Inferior parietal cortex (tissue), 1 donor: Measurements from ENCODE around the gene NHSL1.
"Not testable (repeated sequence)": the region's sequence is repeated elsewhere in the genome, so short reads cannot be mapped to it uniquely, and the experiment has no call there.

ENCODE experiments used
- DNase-seq: peaks from one replicate; pipeline ENCODE4 v3.0.0-alpha.2; 2016; ENCODE audit errors: extremely low spot score

NHSL1 gene

DNA sequence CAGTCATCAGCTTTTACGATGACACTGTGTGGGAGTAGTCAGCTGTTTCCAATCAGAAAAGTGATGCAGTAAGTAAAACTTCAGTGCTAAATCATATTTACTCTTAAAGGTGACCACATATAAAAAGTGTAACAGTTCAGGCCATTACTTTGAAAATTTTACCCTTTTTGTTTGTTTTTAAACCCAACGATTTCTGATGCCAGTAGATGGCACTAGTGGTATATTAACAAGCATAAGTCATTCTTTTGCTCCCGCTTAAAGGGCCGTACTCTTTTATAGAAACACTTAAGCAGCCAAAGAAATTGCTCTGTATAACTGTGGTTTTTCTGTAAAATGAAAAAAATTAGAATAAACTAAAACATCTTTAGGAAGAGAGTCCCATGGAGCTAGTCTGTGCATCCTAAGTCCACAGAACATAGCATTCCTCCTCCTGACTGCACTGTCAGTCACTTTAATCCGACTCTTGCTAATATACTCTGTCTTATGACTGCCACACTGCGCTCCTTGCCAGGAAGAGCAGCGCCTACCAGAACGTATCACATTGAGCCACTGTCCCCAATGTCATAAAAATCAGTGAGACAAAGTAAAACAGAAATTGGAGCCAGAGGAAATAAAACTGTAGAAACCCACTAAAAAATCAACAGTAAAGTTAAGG lies 70.2 kb downstream of the NHSL1 start:
- peak; percentile 83 for DNase-seq

GRCh38 chr6:138427701-138428100 lies 71.6 kb downstream of the NHSL1 start:
- DNase-seq = peak; percentile 25

GRCh38 chr6:138426500-138427123 lies 72.7 kb downstream of the NHSL1 start:
- no peak for DNase-seq

DNA sequence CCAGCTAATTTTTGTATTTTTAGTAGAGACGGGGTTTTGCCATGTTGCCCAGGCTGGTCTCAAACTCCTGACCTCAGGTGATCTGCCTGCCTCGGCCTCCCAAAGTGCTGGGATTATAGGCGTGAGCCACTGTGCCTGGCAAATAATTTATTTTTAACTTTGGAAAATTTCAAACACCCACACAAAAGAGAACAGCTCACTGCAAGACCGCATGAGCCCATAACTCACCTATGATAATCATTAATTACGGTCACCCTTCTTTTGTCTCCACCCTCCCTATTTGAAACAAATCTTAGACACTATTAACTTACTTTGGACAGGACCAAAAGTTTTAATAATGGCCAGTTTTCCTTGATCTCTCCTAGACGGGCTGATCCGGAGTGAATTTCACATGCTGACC lies 74.0 kb downstream of the NHSL1 start:
- not testable (repeated sequence) for DNase-seq

- DNase-seq = no peak
These were observed 75.0 kb downstream of the NHSL1 start for GRCh38 chr6:138424004-138424904.

- no peak for DNase-seq
These were observed 76.4 kb downstream of the NHSL1 start for GRCh38 chr6:138422861-138423260.

DNA sequence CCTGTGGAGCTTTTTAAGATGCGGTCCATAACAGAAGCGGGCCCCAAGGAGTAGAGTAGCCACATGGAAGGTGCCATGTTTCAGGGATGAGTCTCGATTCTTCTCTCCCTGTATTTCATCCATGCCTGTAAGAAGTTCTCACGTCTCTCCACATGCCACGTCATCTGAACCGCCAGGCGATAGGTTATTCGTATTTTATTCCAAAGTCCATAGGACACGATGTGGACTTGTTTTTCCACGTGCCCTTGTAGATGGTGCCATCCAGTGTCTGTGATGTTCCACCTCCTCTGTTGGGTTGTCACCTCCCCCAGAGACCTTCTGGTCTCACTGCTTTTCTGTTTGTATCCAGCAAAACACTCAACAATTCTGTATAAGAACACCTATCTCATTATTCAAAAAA lies 77.7 kb downstream of the NHSL1 start:
- no peak for DNase-seq

GRCh38 chr6:138421089-138421488 lies 78.2 kb downstream of the NHSL1 start:
- no peak for DNase-seq

- DNase-seq = no peak
These were observed 78.9 kb downstream of the NHSL1 start for GRCh38 chr6:138420356-138420755.

- DNase-seq = no peak
These were observed 79.5 kb downstream of the NHSL1 start for GRCh38 chr6:138419766-138420165.

- DNase-seq = no peak
These were observed 81.1 kb downstream of the NHSL1 start for GRCh38 chr6:138418118-138418742.

- no peak for DNase-seq
These were observed 81.7 kb downstream of the NHSL1 start for GRCh38 chr6:138417493-138418117.

DNA sequence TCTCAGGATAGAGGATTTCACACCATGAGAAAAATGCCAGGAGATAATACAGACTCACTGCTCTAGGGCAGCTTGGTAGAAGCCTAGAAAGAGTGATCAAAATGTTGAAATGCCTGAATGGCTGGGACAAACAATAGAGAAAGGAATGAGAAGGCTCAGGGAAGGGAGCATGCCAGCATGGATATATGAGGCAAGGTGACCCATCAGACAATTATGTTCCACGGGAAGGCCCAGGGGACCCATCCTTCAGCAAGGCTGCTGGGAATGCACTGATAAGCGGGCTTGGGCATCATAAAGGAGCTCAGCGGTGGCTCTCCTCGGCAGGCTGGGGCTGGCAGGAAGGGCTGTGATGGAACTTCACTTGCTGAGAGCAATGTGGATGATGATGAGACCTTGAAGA lies 83.1 kb downstream of the NHSL1 start:
- DNase-seq = no peak

DNA sequence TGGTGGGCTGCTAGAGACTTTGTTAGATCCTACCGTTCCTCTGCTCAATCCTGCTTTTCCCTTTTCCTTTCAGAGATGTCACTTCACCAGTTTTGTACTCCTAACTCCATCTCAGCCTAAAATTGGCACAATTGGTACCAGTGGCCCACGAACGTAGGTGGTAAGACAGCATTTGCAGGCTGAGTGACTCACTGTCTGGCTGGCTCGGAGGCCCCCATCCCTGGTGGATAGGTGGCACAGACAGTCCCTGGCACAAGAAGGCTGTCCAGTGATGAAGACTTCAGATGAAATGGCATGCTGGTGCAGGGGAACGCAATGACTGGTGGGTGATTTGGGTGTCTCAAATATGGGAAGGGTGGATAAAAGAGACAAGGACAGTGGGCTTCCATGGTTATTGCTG lies 84.2 kb downstream of the NHSL1 start:
- peak; percentile 35 for DNase-seq

GRCh38 chr6:138410972-138411880 lies 88.1 kb downstream of the NHSL1 start:
- DNase-seq = no peak

- no peak for DNase-seq
These were observed 89.1 kb downstream of the NHSL1 start for GRCh38 chr6:138410048-138410735.

DNA sequence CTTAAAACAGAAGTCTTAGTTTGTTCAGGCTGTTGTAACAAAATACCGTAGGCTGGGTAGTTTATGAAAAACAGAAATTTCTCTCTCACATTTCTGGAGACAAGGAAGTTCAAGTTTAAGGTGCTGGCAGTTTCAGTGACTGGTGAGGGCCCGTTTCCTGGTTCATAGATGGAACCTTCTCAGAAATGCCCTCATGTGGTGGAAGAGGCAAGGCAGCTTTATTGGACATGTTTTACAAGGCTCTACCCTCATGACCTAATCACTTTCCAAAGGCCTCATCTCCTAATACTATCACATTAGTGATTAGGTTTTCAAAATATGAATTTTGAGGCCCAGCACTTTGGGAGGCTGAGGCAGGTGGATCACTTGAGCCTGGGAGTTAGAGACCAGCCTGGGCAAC lies 92.9 kb downstream of the NHSL1 start:
- no peak for DNase-seq

DNA sequence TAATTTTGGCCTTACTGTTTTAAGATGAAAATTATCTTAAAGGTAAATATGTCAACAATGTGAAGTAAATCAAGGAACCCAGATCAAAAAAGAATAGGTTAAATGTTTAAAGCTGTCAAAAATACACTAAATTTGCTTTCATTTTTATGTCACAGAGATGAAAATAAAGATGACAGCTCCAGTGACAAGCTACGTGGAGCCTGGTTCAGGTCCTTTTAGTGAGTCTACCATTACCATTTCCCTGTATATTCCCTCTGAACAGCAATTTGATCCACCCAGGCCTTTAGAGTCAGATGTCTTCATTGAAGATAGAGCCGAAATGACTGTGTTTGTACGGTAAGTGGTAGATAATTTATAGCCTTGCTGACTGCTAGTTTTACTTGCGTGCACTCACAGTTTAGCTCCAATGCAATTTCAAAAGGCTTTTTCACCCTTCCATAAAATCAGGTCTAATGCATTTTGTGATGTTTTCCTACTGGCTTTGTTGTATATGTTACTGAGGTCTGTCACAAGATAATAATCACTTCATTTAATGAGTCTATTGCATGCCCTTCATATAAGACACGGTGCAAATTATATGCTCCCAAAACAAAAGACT lies 93.4 kb downstream of the NHSL1 start:
- no peak for DNase-seq

- DNase-seq = no peak
These were observed 94.5 kb downstream of the NHSL1 start for GRCh38 chr6:138404666-138405337.
